GM18508 (cell line): ENCODE results near the gene KIR3DL1.

ENCODE experiments used
- ATAC-seq: cut with Tn5 transposase; IDR thresholded peaks from one replicate; pipeline ENCODE4 v1.9.1; 2021; ENCODE audit warnings: moderate number of reproducible peaks; ENCODE audit not compliant: insufficient read depth, unreplicated experiment

The KIR3DL1 gene

DNA sequence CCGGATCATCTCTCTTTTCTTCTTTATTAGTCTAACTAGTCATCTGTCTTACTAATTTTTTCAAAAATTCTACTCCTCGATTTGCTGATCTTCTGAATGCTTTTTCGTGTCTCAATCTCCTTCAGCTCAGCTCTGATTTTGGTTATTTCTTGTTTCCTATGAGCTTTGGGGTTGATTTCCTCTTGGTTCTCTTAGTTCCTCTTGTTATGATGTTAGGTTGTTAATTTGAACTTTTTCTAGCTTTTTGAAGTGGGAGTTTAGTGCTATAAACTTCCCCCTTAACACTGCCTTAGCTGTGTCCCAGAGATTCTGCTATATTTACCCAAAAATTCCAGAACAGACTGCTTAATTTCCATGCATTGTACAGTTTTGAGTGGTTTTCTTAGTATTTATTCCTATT is 61.2 kb downstream of the KIR3DL1 start:
- ATAC-seq = no peak
